Activated T-cell treated with anti-CD3 and anti-CD28 coated beads for 4 hours (primary cell): ENCODE data around the gene ARPC1A.
"Not testable (repeated sequence)": the region's sequence is repeated elsewhere in the genome, so short reads cannot be mapped to it uniquely, and the experiment has no call there.

Experiments used
- DNase-seq: peaks from one replicate; pipeline ENCODE4 v3.0.0-alpha.2; 2020

ARPC1A gene

GRCh38 chr7:99325592-99326407, at the start of gene ARPC1A:
Gene ARPC1A, plus strand, starts transcription at chr7:99325898. Its CDS starts 7,456 bp downstream, at chr7:99333354.
- DNase-seq = peak; percentile 89

- no peak for DNase-seq
These were observed 47.5 kb upstream of the ARPC1A start for GRCh38 chr7:99278180-99278579.

GRCh38 chr7:99284165-99284564, 41.5 kb upstream of the ARPC1A start:
- DNase-seq = not testable (repeated sequence)

- DNase-seq = no peak
These were observed 37.7 kb upstream of the ARPC1A start for GRCh38 chr7:99287779-99288534.

GRCh38 chr7:99289185-99289584, 36.5 kb upstream of the ARPC1A start:
- DNase-seq = no peak

- not testable (repeated sequence) for DNase-seq
These were observed 35.5 kb upstream of the ARPC1A start for GRCh38 chr7:99290148-99290547.

- DNase-seq = no peak
These were observed 34.6 kb upstream of the ARPC1A start for GRCh38 chr7:99290980-99291607.

- no peak for DNase-seq
These were observed 33.6 kb upstream of the ARPC1A start for GRCh38 chr7:99292127-99292526.

GRCh38 chr7:99293167-99293566, 32.5 kb upstream of the ARPC1A start:
- DNase-seq = no peak

GRCh38 chr7:99293650-99294049, 32.0 kb upstream of the ARPC1A start:
- DNase-seq = no peak

GRCh38 chr7:99296471-99296870, 29.2 kb upstream of the ARPC1A start:
- no peak for DNase-seq

GRCh38 chr7:99301496-99301895, 24.2 kb upstream of the ARPC1A start:
- no peak for DNase-seq

- no peak for DNase-seq
These were observed 20.0 kb upstream of the ARPC1A start for GRCh38 chr7:99305473-99306260.

GRCh38 chr7:99308461-99309074, 17.1 kb upstream of the ARPC1A start:
- DNase-seq = no peak

- no peak for DNase-seq
These were observed 16.6 kb upstream of the ARPC1A start for GRCh38 chr7:99309111-99309510.

GRCh38 chr7:99310004-99310403, 15.7 kb upstream of the ARPC1A start:
- no peak for DNase-seq

- no peak for DNase-seq
These were observed 14.0 kb upstream of the ARPC1A start for GRCh38 chr7:99311702-99312101.

GRCh38 chr7:99312316-99313203, 13.1 kb upstream of the ARPC1A start:
- peak; percentile 71 for DNase-seq

GRCh38 chr7:99313204-99313573, 12.5 kb upstream of the ARPC1A start:
- DNase-seq = no peak

- DNase-seq = no peak
These were observed 11.2 kb upstream of the ARPC1A start for GRCh38 chr7:99314504-99314903.

- no peak for DNase-seq
These were observed 5.3 kb upstream of the ARPC1A start for GRCh38 chr7:99320371-99320770.
